Activated CD4-positive, CD25-positive, alpha-beta regulatory T cell treated with anti-CD3 and anti-CD28 coated beads, Interleukin-2, amount 50 U/mL, for 24 hours (primary cell): ENCODE measurements around the gene MDM2.

Source experiments
- ATAC-seq, 2 donors: fragments of 150-1000 bp; cut with Tn5 transposase; one replicate each; pipeline ENCODE4 v1.10.0; 2021; ENCODE audit warnings: mild to moderate bottlenecking in 1 of 2, moderate library complexity in 1 of 2

The MDM2 gene

GRCh38 chr12:68854554-68854953, 46.6 kb downstream of the MDM2 start:
- no peak for ATAC-seq

GRCh38 chr12:68855111-68855510, 47.1 kb downstream of the MDM2 start:
- ATAC-seq = no peak

- ATAC-seq = no peak
These were observed 47.8 kb downstream of the MDM2 start for GRCh38 chr12:68855771-68856170.

- ATAC-seq = no peak
These were observed 48.5 kb downstream of the MDM2 start for GRCh38 chr12:68856510-68856909.

- no peak for ATAC-seq
These were observed 53.9 kb downstream of the MDM2 start for GRCh38 chr12:68861890-68862289.

- ATAC-seq = no peak
These were observed 55.3 kb downstream of the MDM2 start for GRCh38 chr12:68863109-68863770.

- peak; percentile 38 to 76 for ATAC-seq
These were observed 56.0 kb downstream of the MDM2 start for GRCh38 chr12:68863886-68864454.

- no peak for ATAC-seq
These were observed 56.6 kb downstream of the MDM2 start for GRCh38 chr12:68864604-68865003.

GRCh38 chr12:68865399-68866164, 57.6 kb downstream of the MDM2 start:
- ATAC-seq = no peak

GRCh38 chr12:68866950-68867349, 59.0 kb downstream of the MDM2 start:
- ATAC-seq = no peak

GRCh38 chr12:68867606-68868005, 59.6 kb downstream of the MDM2 start:
- no peak for ATAC-seq

GRCh38 chr12:68868043-68868790, 60.2 kb downstream of the MDM2 start:
- no peak for ATAC-seq

GRCh38 chr12:68870011-68870410, 62.0 kb downstream of the MDM2 start:
- ATAC-seq = no peak

GRCh38 chr12:68870443-68870842, 62.5 kb downstream of the MDM2 start:
- no peak for ATAC-seq

GRCh38 chr12:68871396-68871795, 63.4 kb downstream of the MDM2 start:
- no peak for ATAC-seq

- ATAC-seq = no peak
These were observed 63.9 kb downstream of the MDM2 start for GRCh38 chr12:68871921-68872320.

GRCh38 chr12:68873316-68873715, 65.3 kb downstream of the MDM2 start:
- no peak for ATAC-seq

- no peak for ATAC-seq
These were observed 68.5 kb downstream of the MDM2 start for GRCh38 chr12:68876461-68876860.

GRCh38 chr12:68877583-68877982, 69.6 kb downstream of the MDM2 start:
- ATAC-seq = no peak

GRCh38 chr12:68878283-68878682, 70.3 kb downstream of the MDM2 start:
- ATAC-seq = no peak

- ATAC-seq = no peak
These were observed 70.9 kb downstream of the MDM2 start for GRCh38 chr12:68878846-68879245.

GRCh38 chr12:68880660-68881325, 72.8 kb downstream of the MDM2 start:
- no peak for ATAC-seq
